ENCODE data around the gene TREM2.

GRCh38 chr6:41136911-41137310 is 26.0 kb downstream of the TREM2 start:
- TF ChIP-seq MXI1 (conservative IDR thresholded peaks at IDR 0.05; ENCODE audit: poor library complexity, severe bottlenecking) = no peak
- TF ChIP-seq EZH2 (IDR thresholded peaks at IDR 0.05; ENCODE audit: borderline replicate concordance, insufficient read depth, low read length, poor library complexity, severe bottlenecking) = no peak
- no peak for TF ChIP-seq CTCF (IDR thresholded peaks at IDR 0.05; ENCODE audit: poor library complexity, severe bottlenecking)
- no peak for TF ChIP-seq EP300 (conservative IDR thresholded peaks at IDR 0.05; ENCODE audit: poor library complexity, severe bottlenecking)
- no peak for TF ChIP-seq TAF1 (IDR thresholded peaks at IDR 0.05; ENCODE audit: low read depth)
- no peak for TF ChIP-seq POLR2AphosphoS5 (IDR thresholded peaks at IDR 0.05)
- no peak for TF ChIP-seq SMC3 (conservative IDR thresholded peaks at IDR 0.05; ENCODE audit: poor library complexity)
